GM06990 (cell line): Measurements from ENCODE around the gene KLHL30.

Experiments
- DNase-seq: peaks from one replicate; pipeline ENCODE4 v3.0.0-alpha.2; 2011; ENCODE audit not compliant: insufficient read length; ENCODE audit errors: extremely low read depth
- H3K27me3 ChIP-seq: replicated peaks from 2 replicates; pipeline ENCODE4 v1.6.0; 2011; ENCODE audit warnings: low read length; ENCODE audit not compliant: control insufficient read depth, insufficient read depth
- H3K36me3 ChIP-seq: 2 replicates; pipeline ENCODE4 v1.5.1; 2011; ENCODE audit warnings: low read length; ENCODE audit not compliant: control insufficient read depth, insufficient read depth
- H3K4me3 ChIP-seq: replicated peaks from 2 replicates; pipeline ENCODE4 v1.5.1; 2011; ENCODE audit warnings: low read depth, mild to moderate bottlenecking, control low read depth, low read length
- TF ChIP-seq, protein P1 (sequence below): IDR thresholded peaks from 2 replicates; pipeline ENCODE4 v1.5.1; 2011; ENCODE audit warnings: low read length, control low read depth, mild to moderate bottlenecking, inconsistent platforms; ENCODE audit not compliant: insufficient read depth, poor library complexity, severe bottlenecking

Gene KLHL30

DNA sequence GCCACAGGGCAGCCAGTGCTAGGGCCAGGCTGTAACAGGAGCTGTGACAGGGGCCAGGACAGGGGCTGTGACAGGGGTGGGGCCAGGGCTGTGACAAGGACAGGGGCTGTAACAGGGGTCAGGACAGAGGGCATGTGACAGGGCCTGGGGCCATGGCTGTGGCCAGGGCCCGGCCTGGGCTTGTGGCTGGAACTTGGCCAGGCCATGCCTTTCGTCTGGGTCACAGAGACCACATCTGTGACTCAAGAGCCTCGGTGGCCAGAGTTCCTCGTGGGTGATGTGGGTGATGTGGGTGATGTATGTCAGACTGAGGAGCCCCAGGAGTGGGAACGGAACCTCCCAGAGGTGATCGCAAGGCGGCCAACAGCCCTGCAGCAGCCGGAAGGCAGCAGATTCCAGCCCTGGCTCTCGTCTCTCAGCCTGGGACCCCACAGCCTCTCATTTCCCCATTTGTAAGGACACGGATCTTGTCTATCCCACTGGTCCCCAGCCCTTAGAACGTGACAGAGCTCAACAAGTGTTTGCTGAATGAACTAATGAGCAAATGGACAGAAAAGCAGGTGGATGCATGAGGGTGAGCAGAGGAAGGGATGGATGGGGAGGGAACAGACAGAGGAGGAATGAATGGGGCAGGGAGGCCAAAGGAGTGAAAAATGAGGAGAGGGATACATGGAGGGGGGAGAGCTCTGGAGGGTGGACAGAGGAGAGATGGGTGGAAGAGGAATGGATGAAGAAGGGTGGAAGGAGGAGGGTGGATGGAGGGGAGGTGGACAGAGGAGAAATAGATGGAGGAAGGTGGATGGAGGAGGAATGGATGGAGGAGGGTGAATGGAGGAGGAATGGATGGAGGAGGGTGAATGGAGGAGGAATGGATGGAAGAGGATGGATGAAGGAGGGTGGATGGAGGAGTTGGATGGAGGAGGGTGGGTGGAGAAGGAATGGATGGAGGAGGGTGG lies 21.0 kb upstream of the KLHL30 start:
- Histone ChIP-seq H3K4me3 (no peak overlapping the region), H3K27me3 (no peaks in the 10 kb centered on the region), H3K36me3 (no peaks in the 10 kb centered on the region)
- TF ChIP-seq, protein P1, sequence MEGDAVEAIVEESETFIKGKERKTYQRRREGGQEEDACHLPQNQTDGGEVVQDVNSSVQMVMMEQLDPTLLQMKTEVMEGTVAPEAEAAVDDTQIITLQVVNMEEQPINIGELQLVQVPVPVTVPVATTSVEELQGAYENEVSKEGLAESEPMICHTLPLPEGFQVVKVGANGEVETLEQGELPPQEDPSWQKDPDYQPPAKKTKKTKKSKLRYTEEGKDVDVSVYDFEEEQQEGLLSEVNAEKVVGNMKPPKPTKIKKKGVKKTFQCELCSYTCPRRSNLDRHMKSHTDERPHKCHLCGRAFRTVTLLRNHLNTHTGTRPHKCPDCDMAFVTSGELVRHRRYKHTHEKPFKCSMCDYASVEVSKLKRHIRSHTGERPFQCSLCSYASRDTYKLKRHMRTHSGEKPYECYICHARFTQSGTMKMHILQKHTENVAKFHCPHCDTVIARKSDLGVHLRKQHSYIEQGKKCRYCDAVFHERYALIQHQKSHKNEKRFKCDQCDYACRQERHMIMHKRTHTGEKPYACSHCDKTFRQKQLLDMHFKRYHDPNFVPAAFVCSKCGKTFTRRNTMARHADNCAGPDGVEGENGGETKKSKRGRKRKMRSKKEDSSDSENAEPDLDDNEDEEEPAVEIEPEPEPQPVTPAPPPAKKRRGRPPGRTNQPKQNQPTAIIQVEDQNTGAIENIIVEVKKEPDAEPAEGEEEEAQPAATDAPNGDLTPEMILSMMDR, result no peak
- DNase-seq, result no peak

DNA sequence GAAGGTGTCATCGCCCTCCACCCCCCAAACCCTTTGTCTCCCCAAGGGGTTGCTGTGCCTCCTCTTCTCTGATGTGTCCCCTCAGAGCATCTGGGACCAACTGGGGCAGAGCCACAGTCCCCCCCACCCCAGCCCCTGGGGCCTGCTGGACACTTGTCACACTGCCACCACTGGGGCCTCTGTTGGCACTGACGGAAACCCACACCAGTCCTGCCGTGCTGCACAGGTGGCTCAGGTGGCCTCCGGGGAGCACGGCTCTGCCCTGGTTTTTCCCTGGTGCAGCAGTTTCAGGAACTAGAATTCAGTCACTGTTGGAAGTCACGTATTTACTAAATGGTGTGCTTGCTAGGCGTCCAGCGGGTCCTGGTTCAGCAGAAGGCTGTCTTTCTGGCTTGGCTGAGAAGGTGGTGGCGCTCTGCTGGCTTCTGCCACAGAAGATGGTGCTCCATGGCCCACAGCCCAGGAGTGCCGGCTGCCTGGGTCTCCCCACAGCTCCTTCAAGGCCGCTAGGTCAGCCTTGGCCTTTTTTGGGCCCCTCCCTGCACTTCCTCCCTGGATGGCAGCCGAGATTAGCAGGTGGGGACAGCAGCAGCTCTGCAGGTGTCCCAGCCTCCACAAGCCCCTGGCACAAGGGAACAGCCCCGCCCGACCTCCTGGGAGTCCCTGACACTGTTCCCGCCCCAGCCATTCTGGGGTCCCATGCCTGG lies 18.6 kb upstream of the KLHL30 start:
- H3K36me3 ChIP-seq, result no peaks in the 10 kb centered on the region
- H3K27me3 ChIP-seq, result no peaks in the 10 kb centered on the region
- TF ChIP-seq, protein P1, result no peak
- no peak for DNase-seq
- no peak overlapping the region for H3K4me3 ChIP-seq

DNA sequence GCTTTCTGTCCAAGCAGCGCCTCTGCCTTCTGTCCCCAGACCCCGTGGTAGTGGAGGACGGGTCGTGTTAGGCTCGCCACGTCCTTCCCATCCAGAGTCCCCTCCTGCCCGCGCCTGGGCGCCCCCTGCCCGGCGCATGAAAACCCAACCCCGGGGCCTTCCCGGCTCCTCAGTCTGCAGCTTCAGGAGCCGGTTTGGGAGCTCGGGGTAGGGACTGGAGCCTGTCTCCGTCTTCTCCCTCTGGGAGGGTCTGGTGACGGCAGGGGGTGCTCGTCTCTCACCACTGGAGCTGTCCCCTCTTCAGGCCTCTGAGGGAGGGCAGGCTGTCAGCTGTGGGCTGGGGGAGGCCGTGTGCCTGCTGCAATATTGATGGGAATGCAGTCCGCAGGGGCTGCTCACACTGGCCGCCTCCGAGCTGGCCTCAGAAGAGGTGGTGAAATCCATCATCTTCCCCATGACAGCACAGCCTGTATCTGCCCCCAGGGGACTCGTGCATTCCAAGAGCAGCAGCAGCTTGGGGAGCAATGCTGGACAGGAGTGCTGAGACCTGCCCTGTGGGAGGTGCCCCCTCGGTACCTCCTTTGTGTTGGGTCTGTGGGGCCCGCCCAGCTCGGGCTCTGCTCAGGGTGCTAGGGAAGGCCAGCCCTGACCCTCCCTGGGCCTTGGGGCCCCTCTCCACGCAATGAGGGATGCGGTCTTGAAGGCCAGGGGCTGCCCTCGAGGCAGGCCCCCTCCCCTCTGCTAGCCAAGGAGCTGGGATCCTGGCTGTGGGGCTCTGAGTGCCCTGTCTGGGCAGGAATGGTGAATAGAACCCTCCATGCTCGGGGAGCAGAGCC lies 17.8 kb upstream of the KLHL30 start:
- TF ChIP-seq, protein P1, result no peak
- DNase-seq, result no peak
- Histone ChIP-seq H3K36me3 (no peaks in the 10 kb centered on the region), H3K27me3 (no peaks in the 10 kb centered on the region), H3K4me3 (no peak overlapping the region)

DNA sequence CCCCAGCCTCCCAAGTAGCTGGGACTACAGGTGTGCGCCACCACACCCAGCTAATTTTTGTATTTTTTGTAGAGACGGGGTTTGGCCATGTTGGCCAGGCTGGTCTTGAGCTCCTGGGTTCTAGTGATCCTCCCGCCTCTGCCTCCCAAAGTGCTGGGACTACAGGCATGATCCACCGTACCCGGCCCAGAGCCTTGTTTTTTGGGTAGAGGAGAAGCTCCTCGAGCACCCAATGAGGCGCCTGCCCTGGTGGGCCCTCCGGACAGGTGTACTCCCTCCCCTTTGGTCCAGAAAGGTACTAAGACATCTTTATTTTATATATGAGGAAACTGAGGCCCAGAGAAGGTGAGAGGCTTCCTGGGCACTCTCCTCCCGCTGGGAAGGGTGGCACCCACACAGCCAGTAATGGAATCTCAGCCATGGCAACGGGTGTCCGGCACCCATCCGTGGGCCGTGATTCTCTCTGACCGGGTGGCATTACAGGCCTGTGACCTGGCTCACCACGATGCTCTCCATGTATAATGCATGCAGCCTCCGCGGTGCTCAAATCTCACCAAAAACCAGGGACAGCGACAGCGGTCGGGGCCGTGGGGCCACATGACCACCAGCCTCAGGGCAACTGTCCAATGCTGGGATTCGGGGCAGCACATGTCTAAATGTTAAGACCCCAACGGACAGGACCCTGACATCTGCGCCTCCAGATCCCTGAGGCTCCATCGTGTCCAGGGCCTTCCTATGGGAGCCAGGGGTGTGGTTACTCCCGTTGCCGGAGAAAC lies 16.8 kb upstream of the KLHL30 start:
- no peaks in the 10 kb centered on the region for H3K27me3 ChIP-seq
- TF ChIP-seq, protein P1, result no peak
- no peaks in the 10 kb centered on the region for H3K36me3 ChIP-seq
- H3K4me3 ChIP-seq, result no peak overlapping the region
- no peak for DNase-seq
